HFFc6 (cell line): Measurements from ENCODE around the gene TNS3. TPM values are rescaled to one million over a fixed set of nuclear protein-coding genes. Genes with fewer than 3 reads are reported as not detected.

Experiments used
- DNase-seq: peaks from one replicate; pipeline ENCODE4 v3.0.0-alpha.2; 2018
- H3K27ac Mint-ChIP-seq: 2 replicates; pipeline ENCODE4 v1.8.0; 2020; ENCODE audit warnings: mild to moderate bottlenecking, mixed read lengths
- H3K27me3 Mint-ChIP-seq: 2 replicates; pipeline ENCODE4 v1.8.0; 2021; ENCODE audit warnings: mild to moderate bottlenecking, moderate library complexity, mixed read lengths; ENCODE audit not compliant: insufficient read depth
- H3K36me3 Mint-ChIP-seq: 2 replicates; pipeline ENCODE4 v1.8.0; 2021; ENCODE audit warnings: low read depth, mixed read lengths
- H3K4me1 Mint-ChIP-seq: 2 replicates; pipeline ENCODE4 v1.8.0; 2020; ENCODE audit warnings: low read depth, mixed read lengths
- H3K4me3 Mint-ChIP-seq: 2 replicates; pipeline ENCODE4 v1.8.0; 2020; ENCODE audit warnings: mild to moderate bottlenecking, moderate library complexity, mixed read lengths
- H3K9me3 Mint-ChIP-seq: 2 replicates; pipeline ENCODE4 v1.8.0; 2020; ENCODE audit warnings: mild to moderate bottlenecking, mixed read lengths
- total RNA-seq, 6 experiments: library from RNA; stranded (reverse); fragmentation: NEBNext Ultra II Directional; extraction: Animal tissue kit (Norgen Biotek cat#: 25700); gene quantifications; 2 replicates in 1 of 6; 3 replicates in 5 of 6; pipeline ENCODE4 v1.2.3, GENCODE V29; 2021
- TF ChIP-seq, protein P1 (sequence below): fragments of 200-600 bp; sonication (generic); IDR thresholded peaks from 2 replicates; pipeline ENCODE4 v1.5.0; 2021; ENCODE audit warnings: antibody characterized with exemption, mild to moderate bottlenecking

The TNS3 gene
- total RNA-seq, 6 experiments from 2014 or later = 50.8 to 77.0 (median 67.8) TPM

DNA sequence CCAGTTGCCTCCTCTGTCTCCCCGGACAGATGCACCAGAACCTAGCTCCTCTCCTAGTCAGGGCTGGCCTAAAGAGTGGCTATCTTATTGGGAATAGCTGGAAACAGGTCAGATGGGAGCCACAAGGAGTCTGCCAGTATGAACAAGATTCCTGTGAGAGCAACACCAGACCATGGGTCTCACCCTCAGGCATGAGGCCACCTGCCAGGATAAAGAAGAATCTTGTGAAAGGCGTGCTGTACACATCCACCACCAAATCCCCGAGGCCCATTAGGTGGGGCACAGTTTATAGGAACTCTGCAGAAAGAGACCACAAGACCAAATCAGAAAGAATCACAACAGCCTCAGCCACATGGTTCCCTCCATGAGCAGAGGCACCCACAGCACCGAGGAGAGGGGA lies 325.9 kb downstream of the TNS3 start:
- Mint-ChIP-seq H3K27me3 (peaks cover 2% of the 10 kb centered on the region), H3K4me1 (peaks cover 31% of the 10 kb centered on the region), H3K27ac (no peak overlapping the region), H3K36me3 (peaks cover 4% of the 10 kb centered on the region; the same call in 1 of the 2 replicates), H3K4me3 (no peak overlapping the region), H3K9me3 (no peaks in the 10 kb centered on the region)
- DNase-seq = no peak
- TF ChIP-seq, protein P1, sequence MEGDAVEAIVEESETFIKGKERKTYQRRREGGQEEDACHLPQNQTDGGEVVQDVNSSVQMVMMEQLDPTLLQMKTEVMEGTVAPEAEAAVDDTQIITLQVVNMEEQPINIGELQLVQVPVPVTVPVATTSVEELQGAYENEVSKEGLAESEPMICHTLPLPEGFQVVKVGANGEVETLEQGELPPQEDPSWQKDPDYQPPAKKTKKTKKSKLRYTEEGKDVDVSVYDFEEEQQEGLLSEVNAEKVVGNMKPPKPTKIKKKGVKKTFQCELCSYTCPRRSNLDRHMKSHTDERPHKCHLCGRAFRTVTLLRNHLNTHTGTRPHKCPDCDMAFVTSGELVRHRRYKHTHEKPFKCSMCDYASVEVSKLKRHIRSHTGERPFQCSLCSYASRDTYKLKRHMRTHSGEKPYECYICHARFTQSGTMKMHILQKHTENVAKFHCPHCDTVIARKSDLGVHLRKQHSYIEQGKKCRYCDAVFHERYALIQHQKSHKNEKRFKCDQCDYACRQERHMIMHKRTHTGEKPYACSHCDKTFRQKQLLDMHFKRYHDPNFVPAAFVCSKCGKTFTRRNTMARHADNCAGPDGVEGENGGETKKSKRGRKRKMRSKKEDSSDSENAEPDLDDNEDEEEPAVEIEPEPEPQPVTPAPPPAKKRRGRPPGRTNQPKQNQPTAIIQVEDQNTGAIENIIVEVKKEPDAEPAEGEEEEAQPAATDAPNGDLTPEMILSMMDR = no peak

DNA sequence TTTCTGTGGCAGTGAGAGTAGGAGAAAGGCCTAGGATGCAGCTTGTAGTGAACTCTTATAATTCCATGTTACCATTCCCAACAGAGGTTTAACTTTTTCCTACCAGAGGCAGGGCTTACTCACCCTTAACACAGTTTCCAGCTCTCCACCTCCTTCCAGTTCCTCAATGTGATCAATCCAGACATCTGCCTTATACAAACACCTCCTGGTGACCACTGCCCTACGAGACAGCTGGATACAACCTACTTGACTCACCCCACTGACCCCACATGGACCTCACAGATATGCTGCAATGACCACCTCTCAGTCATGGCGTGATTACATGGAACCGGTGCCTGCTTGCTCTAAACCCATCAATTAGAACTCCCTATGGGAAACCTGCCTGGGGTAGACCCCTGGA lies 326.5 kb downstream of the TNS3 start:
- no peak overlapping the region for H3K27ac Mint-ChIP-seq
- DNase-seq = no peak

DNA sequence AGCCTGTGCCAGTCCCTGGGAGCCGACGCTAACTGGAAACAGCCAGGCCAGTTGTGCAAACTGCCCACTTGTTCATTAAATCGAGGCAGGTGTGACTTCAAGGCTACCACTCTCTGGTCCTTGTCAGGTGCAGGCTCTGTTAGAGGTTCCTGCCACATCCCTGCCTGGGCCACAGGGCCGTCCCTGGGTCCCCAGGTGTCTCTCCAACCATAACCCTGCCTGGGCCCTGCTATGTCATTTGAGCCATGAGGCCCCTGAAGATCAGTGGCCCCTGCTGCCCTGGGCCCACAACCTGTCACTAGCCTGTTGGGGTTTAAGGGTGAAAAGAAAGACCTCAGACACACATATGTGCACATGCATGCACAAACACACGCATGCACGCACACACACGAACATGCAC lies 326.9 kb downstream of the TNS3 start:
- Mint-ChIP-seq H3K27ac (no peak overlapping the region), H3K9me3 (no peaks in the 10 kb centered on the region; the same call in 1 of the 2 replicates), H3K36me3 (no peaks in the 10 kb centered on the region), H3K4me3 (0 out of 2 replicates have a peak overlapping the region, but pooled peaks have one; percentile 81), H3K27me3 (peaks cover 2% of the 10 kb centered on the region), H3K4me1 (peaks cover 31% of the 10 kb centered on the region)
- DNase-seq = no peak
- TF ChIP-seq, protein P1 = no peak

More for the DNA sequence above, 326.5 kb downstream of the TNS3 start:
- Mint-ChIP-seq H3K36me3 (peaks cover 4% of the 10 kb centered on the region; the same call in 1 of the 2 replicates), H3K4me1 (peaks cover 31% of the 10 kb centered on the region), H3K27me3 (peaks cover 2% of the 10 kb centered on the region), H3K9me3 (no peaks in the 10 kb centered on the region; the same call in 1 of the 2 replicates), H3K4me3 (no peak overlapping the region)
- TF ChIP-seq, protein P1 = no peak

DNA sequence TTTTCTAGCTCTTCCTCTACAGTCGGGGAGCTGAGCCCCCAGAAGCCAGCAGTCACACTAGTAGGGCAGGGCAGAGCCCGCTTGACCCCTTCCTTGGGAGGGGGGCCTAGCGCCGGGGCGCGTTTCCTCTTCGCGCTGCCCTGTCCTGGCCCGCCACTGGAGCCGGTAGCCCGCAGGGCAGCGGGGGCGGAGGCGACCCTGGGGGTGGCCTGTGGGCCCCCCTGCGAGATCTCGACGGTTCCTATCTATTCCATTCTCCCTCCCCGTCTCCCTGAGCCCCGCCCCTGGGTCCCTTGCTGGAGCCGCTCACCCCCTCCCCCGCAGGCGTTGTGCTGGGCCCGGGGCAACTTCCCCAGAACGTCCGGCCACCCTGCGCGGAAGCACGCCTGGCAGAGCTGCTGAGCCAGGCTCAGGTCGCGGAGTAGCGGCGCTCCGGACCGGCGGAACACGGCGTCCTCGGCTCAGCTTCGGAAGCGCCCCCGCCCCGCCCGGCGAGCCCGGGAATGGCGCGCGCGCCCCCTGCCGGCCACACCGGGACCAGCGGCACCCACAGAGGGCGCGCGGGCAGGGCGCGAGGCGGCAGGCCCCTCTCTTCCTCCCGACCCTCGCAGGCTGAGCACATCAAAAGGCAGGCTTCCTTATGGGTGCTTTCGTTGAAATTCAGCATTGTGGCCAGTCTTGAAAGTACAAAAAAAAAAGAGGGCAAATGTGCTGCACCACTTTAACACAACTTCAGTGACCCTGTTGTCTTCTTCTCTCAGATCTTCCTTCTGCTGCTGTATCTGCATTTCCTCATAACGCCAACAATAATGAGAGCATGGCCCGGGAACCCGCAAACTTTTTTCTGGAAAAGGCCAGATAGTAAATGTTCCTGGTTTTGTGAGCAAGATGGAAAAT lies 327.6 kb downstream of the TNS3 start:
- Mint-ChIP-seq H3K27me3 (peaks cover 2% of the 10 kb centered on the region), H3K9me3 (no peaks in the 10 kb centered on the region; the same call in 1 of the 2 replicates), H3K27ac (peak overlapping the region; percentile 81), H3K36me3 (no peaks in the 10 kb centered on the region), H3K4me1 (peaks cover 31% of the 10 kb centered on the region), H3K4me3 (peak overlapping the region; percentile 81)
- peak; percentile 23 for DNase-seq
- TF ChIP-seq, protein P1 = peak; percentile 99

DNA sequence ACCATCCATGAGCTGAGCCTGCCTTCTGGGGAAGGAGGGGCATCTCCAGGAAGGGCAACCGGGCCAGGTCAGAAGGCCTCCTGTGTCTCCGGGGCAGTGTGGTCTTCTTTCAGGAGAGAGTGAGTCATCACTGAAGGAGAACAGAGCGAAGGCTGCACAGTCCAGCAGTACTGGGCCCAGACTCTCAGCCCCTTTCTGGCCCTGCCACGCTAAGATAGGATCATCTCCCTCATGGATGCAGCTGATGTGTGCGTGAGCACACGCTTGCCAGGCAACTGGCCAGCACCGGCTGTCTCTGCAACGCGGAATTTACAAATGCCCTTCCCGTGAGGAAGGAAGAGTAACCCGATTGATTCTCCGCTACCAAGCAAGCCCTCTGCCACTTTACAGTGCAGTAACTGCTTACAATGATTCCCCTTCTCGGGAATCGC lies 328.2 kb downstream of the TNS3 start:
- TF ChIP-seq, protein P1 = no peak
- Mint-ChIP-seq H3K36me3 (no peaks in the 10 kb centered on the region), H3K27me3 (peaks cover 2% of the 10 kb centered on the region), H3K4me1 (peaks cover 28% of the 10 kb centered on the region), H3K27ac (peak overlapping the region; percentile 81), H3K4me3 (peak overlapping the region; percentile 81), H3K9me3 (no peaks in the 10 kb centered on the region; the same call in 1 of the 2 replicates)
- DNase-seq = peak; percentile 68
